Measurements from ENCODE around the gene ASB4.
"Not testable (repeated sequence)": the region's sequence is repeated elsewhere in the genome, so short reads cannot be mapped to it uniquely, and the experiment has no call there.

Gene ASB4

DNA sequence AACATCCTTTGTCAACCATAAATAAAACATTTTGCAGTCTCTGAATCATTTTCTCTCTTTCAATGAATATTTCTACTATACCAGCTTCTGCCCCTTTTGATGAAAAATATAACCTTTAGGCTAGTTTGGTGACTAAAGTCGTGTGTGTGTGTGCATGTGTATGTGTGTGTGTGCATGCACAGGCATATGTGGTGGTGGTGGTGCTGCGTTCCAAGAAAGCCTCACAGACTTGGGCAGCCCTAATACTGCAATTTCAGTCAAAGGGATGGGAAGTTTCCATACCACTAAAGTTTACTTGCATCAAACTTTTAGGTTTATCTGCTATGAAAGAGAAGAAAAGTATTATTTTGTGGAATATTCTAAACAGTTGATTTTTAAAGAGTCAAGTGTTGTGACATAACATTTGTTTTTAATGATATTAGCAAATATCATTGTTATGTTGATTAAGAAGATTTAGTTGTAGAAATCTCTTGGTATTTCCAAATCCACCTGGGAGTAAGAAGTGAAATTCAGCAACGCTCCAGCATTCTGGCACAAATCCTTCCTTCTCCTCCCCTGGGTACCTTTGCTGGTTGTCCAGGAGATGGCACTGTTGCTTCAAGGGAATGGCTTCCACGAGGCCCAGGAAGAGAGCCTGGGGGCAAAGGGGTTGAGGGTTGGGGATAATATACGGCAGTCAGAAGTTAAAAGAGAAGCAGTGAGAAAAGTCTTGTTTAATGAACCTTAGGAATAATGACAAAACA, 41.5 kb downstream of the ASB4 start:
- no peak for DNase-seq

- DNase-seq, result no peak
These were observed 42.1 kb downstream of the ASB4 start for GRCh38 chr7:95527776-95528250.

- DNase-seq, result no peak
These were observed 44.0 kb downstream of the ASB4 start for GRCh38 chr7:95529701-95530100.

DNA sequence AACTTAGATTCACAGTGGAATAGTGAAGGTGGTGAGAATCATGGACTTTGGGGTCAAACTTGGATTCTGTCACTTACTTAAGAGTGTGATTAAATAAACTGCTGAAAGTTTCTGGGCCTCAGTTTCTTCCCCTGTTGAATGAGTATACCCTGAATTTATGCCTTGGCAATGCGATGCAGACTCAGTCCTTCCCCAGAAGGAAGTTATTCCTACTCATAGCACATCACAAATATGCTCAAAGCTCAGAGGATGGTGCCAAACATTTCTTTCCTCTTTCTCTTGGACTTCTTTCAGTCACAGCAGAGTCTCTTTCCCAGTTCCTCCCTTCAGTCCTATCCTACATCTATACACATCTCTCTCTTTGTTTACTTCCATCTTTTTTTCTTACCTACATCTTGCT, 45.1 kb downstream of the ASB4 start:
- DNase-seq, result no peak

DNA sequence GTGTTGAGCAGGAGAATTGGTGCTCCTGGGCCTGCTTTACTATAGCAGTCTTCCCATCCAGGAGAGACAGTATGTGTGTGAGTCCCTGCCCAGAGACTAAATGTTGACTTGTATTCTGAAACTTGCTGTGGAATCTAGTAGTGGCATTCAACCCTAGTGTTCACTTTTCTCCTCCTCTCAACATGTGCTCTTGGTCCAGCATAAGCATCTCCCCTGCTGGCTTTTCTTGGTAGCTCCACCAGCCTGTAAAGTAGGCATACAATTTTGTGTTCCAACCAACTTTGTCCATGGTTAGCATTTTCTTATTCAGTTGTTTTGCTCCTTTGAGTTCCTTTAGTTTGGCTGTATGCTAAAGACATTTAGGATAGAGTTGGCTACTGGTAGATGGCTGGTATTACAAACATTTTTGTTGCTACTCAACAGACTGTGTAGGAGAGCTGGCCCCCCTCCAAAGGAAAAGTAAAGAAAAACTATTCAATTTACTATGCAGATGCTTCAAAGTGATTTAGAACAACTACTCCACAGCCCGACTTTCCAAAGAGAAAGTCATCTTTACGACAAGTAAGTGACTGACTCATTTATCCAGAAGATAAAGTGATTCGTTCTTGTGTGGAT, 46.0 kb downstream of the ASB4 start:
- DNase-seq, result no peak

DNA sequence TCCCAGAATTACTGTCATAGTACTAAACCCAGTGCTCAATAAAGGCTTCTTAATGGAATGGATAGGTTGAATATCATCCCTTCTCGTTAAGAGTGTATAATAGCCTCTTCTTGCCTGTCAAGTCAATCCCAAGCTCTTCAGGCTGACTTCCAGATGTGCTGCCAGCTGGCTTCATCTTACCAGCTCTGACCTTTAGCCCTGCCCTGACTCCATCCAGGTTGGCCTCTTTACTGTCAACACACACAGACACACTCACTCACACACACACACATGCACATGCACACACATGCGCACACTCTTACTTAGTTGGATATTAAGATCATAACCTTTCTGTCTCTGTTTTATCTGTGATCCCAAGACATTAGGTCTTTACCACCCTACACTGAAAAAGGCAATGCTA, 49.1 kb downstream of the ASB4 start:
- no peak for DNase-seq

DNA sequence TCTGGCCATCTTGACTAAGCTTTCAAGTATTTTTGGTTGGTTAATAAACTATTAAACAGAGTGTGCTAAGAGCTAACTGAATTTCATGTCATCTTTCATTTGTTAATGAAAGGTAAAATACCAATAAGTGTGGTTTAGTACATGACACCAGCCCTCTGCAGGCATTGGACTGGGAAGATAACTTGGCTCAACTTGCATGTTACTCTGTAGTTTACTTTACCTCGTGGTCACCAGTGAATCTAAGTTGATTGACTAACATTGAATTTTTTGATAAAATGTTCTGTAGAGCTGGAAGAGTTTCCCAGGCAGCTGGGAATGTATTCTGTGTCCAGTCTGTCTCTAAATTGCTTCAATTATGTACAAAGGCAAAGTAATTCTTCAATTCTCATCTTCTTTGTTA, 49.9 kb downstream of the ASB4 start:
- no peak for DNase-seq

GRCh38 chr7:95536656-95537311, 51.0 kb downstream of the ASB4 start:
- DNase-seq, result no peak

DNA sequence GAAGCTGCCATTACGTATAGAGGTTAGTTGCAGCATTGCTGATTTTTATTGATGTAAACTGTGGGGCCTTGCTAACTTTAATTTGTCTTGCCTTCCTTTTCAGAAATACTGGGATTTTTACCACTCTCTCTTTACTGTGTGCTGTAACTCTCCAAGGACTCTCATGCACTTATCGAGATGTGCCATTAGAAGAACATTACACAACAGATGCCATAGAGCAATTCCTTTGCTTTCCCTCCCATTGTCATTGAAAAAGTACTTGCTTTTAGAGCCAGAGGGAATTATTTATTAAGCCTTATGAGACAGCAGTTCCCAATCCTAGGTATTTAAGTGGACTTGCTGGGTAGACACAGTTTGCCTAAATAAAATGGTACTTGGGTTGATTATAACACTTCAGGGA, 51.7 kb downstream of the ASB4 start:
- no peak for DNase-seq

- DNase-seq, result no peak
These were observed 53.7 kb downstream of the ASB4 start for GRCh38 chr7:95539426-95539825.

DNA sequence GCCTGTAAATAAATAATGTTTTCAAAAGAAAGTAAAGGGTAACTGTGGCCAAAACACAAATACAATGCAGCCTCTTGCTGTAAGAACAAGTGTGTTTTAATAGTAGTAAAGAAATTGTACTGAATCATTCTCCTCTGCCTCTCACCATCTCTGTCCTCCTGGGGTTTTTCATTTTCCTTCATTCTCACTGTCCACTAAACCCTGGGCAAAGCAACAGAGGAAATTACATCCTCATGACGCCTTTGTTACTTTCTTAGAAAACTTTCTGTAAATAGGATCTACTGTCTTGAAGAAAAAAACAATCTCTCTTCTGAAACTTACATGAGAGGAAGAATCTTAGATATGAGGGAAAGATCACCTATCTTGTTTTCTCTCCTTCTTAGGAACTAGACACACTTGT, 54.6 kb downstream of the ASB4 start:
- DNase-seq, result no peak

DNA sequence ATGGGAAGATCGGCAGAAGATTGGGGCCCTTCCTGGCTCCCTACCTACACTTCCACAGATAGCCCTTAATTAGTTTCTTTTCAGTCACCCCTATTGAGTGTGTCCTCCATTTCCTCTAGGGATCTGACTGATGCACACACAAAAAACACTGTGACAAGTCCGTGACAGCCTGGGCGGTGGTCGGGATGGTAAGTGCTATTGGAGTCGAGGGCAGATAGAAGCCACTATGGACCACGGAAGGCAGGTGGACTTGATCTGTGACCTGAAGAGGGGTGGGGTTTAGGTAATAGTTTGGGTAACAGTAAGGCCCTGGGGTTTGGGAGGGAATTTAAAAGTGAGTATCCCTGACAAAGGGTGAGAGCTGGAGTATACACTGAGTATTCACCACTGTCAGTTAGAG, 57.6 kb downstream of the ASB4 start:
- no peak for DNase-seq

GRCh38 chr7:95544171-95544570, 58.4 kb downstream of the ASB4 start:
- no peak for DNase-seq

DNA sequence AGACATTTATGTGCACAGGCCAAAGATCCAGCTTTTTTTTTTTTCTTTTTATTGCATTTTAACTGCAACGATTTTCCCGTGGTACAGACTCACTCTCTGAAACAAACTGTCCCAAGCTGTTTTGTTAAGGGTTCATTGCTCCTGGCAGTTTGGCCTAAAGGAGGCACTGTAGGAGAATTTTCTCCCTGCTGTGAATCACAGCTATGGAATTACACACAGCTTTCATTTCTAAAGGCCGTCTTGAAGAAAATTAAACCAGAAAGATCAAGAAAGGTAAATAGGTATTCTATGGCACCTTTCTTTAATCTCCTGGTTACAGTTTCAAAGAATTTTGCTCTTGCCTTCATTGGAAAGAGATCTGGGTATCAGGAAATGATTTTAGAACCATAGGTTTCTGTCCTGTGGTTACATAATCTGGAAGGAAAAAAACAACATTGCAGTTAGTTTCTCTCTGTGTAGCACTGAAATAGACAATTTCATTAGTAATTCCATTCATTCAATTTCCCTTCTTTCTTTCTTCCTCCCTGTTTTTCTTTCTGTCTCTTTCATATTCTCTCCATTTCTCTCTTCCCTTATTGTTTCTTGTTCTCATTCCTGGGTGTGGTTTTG, 59.4 kb downstream of the ASB4 start:
- DNase-seq, result no peak

GRCh38 chr7:95545673-95546072, 59.9 kb downstream of the ASB4 start:
- no peak for DNase-seq

DNA sequence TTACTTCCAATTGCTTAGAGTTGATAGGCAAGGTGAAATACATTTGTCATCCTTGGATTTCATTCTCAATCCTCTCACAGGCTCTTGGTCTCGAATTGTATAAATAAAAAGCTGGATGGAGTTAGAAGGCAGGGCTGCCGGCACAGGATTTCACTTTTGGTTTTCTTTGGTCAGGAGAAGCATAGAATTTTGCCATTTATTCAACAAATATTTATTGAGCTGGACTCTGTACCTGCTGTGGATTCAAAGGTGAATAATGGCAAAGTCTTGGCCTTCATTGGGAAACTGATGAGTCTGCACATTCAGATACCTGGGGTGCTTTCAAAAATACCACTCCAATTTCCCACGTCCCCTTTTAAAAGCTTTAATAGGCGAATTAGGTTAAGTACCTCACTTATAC, 60.9 kb downstream of the ASB4 start:
- no peak for DNase-seq

DNA sequence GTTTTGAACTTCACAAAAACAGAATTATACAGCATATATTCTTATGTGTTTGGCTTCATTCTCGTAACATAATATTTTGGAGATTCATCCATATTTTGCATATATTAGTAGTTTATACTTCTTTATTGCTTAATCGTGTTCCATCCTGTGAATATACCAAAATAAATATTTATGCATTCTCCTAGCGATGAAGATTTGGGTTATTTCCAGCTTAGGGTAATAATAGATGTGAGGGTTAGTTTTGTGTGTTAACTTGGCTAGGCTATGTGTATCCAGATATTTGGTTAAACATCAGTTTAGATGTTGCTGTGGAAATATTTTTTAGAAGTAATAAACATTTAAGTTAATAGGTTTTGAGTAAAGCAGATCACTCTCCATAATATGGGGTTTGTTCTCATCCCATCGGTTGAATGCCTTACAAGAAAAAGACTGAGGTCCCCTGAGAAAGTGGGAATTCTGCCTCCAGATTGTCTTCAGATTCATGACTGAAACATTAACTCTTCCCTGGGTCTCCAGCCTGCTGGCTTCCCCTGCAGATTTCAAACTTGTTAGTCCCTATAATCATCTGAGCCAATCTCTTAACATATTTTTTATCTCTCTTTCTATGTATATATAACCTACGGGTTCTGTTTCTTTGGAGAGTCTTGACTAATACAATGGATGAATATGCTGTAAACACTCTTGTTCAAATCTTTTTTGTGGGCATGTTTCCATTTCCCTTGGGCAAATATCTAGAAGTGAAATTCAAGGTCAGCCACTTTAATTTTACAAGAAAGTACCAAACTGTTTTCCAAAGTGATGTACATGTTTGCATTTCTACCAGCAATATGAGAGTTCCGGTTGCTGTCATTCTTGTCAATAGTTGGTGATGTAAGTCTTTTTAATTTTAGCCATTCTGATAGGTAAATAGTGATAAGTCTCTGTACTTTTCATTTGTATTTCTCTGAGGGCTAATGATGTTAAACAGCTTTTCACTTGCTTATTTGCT, 61.9 kb downstream of the ASB4 start:
- no peak for DNase-seq

GRCh38 chr7:95549818-95550529, 64.2 kb downstream of the ASB4 start:
- DNase-seq, result no peak

DNA sequence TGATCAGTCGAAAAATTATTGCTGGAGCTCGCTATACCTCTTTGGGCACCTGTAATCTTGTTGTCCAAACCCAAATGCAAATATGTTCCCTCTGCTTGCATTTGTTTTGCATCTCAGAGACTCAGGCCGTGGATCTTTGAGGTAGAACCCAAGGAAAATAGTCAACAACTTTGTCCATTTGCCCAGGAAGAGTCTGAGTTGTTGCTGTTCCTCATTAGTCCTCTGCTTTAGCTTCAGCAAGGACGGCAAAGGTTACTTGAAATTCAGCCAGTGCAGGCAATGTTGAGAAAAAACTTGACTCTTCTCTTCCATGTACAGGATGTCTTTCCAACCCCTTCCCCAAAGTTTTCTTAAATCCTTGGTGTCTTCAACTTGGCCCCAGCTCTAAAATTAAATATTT, 64.8 kb downstream of the ASB4 start:
- DNase-seq, result no peak

- not testable (repeated sequence) for DNase-seq
These were observed 66.5 kb downstream of the ASB4 start for GRCh38 chr7:95552010-95552926.

DNA sequence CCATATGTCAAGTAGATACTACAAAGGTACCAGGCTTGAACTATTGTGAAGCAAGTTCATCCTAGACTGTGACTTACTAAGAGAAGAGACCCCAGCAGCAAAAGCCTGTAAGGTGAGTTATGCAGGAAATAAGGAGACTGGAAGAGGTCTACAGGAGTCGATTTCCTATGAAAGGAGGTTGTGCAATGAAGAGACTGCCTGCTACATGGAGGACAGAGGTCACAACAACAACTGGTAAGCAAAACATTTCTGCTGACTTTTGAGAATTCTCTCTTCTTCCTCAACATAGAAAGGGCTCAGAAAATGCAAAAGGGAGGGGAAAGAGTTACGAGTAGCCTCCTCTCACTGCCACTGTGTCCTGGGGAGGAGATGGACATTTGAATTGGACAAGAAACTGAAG, 68.2 kb downstream of the ASB4 start:
- no peak for DNase-seq
